HepG2 (cell line): Measurements from ENCODE around the gene RPL27A. TPM values are rescaled to one million over a fixed set of nuclear protein-coding genes. Genes with fewer than 3 reads are reported as not detected.

Source experiments
- AGO2 ChIP-seq: fragments of 200-400 bp; formaldehyde crosslinking; optimal IDR thresholded peaks from 2 replicates; pipeline ENCODE3; 2017; ENCODE audit warnings: mild to moderate bottlenecking, low read depth, low read length, moderate library complexity
- ERF ChIP-seq: IDR thresholded peaks from 2 replicates; pipeline ENCODE4 v1.6.1; 2018; ENCODE audit warnings: missing biosample characterization, missing genetic modification reagents
- GABPB1 ChIP-seq: IDR thresholded peaks from 2 replicates; pipeline ENCODE4 v1.6.1; 2016; ENCODE audit warnings: mild to moderate bottlenecking, missing genetic modification reagents, moderate library complexity, missing compliant biosample characterization
- HNRNPLL ChIP-seq: fragments of 200-400 bp; formaldehyde crosslinking; IDR thresholded peaks from 2 replicates; pipeline ENCODE4 v1.6.1; 2017; ENCODE audit warnings: mild to moderate bottlenecking, low read depth, low read length; ENCODE audit not compliant: poor library complexity, severe bottlenecking
- IRF2 ChIP-seq: IDR thresholded peaks from 2 replicates; pipeline ENCODE4 v1.6.1; 2018; ENCODE audit warnings: missing genetic modification reagents, missing compliant biosample characterization
- JARID2 ChIP-seq: sonication (generic); formaldehyde crosslinking; IDR thresholded peaks from 2 replicates; pipeline ENCODE4 v1.8.1; 2023; ENCODE audit warnings: missing genetic modification reagents, inconsistent platforms; ENCODE audit not compliant: insufficient replicate concordance
- JUND ChIP-seq: sonication (generic); formaldehyde crosslinking; IDR thresholded peaks from 2 replicates; pipeline ENCODE4 v1.8.0; 2022; ENCODE audit warnings: mild to moderate bottlenecking, missing genetic modification reagents
- KAT7 ChIP-seq: IDR thresholded peaks from 2 replicates; pipeline ENCODE4 v1.6.1; 2018; ENCODE audit warnings: borderline replicate concordance, missing compliant biosample characterization
- KDM2A ChIP-seq: sonication (generic); formaldehyde crosslinking; IDR thresholded peaks from 2 replicates; pipeline ENCODE4 v1.4.0; 2020; ENCODE audit warnings: low read depth, missing genetic modification reagents, borderline replicate concordance
- MTA1 ChIP-seq: sonication (generic); formaldehyde crosslinking; IDR thresholded peaks from 2 replicates; pipeline ENCODE4 v1.4.0; 2020; ENCODE audit warnings: missing genetic modification reagents, mild to moderate bottlenecking, borderline replicate concordance
- NCOR1 ChIP-seq: fragments of 200-600 bp; sonication (generic); IDR thresholded peaks from 2 replicates; pipeline ENCODE4 v1.7.0; 2017; ENCODE audit warnings: antibody characterized with exemption, low read length, borderline replicate concordance
- ZBTB4 ChIP-seq: sonication (generic); formaldehyde crosslinking; IDR thresholded peaks from 2 replicates; pipeline ENCODE4 v1.4.0; 2020; ENCODE audit warnings: missing genetic modification reagents, mild to moderate bottlenecking, borderline replicate concordance
- ZEB1 ChIP-seq: IDR thresholded peaks from 2 replicates; pipeline ENCODE4 v1.6.1; 2012; ENCODE audit warnings: mild to moderate bottlenecking, low read depth, inconsistent platforms; ENCODE audit not compliant: insufficient replicate concordance
- ZFP41 ChIP-seq: sonication (generic); formaldehyde crosslinking; IDR thresholded peaks from 2 replicates; pipeline ENCODE4 v1.4.0; 2020; ENCODE audit warnings: mild to moderate bottlenecking, missing genetic modification reagents, borderline replicate concordance
- ZNF17 ChIP-seq: sonication (generic); formaldehyde crosslinking; IDR thresholded peaks from 2 replicates; pipeline ENCODE4 v1.5.0; 2020; ENCODE audit warnings: mild to moderate bottlenecking, missing genetic modification reagents
- ZNF234 ChIP-seq: sonication (generic); formaldehyde crosslinking; conservative IDR thresholded peaks from 2 replicates; pipeline ENCODE4 v1.5.1; 2020; ENCODE audit warnings: mild to moderate bottlenecking, missing genetic modification reagents
- ZNF24 ChIP-seq: fragments of 450-650 bp; IDR thresholded peaks from 2 replicates; pipeline ENCODE4 v1.6.1; 2017; ENCODE audit warnings: antibody characterized with exemption, mild to moderate bottlenecking
- ZNF354B ChIP-seq: sonication (generic); formaldehyde crosslinking; IDR thresholded peaks from 2 replicates; pipeline ENCODE4 v1.8.0; 2022; ENCODE audit warnings: mild to moderate bottlenecking, missing genetic modification reagents
- ZNF543 ChIP-seq: sonication (generic); formaldehyde crosslinking; IDR thresholded peaks from 2 replicates; pipeline ENCODE4 v1.4.0; 2020; ENCODE audit warnings: mild to moderate bottlenecking, missing genetic modification reagents
- ZNF782 ChIP-seq: sonication (generic); formaldehyde crosslinking; IDR thresholded peaks from 2 replicates; pipeline ENCODE4 v1.4.0; 2020; ENCODE audit warnings: missing genetic modification reagents, mild to moderate bottlenecking, borderline replicate concordance
- polyA plus RNA-seq, 8 experiments: library from polyadenylated mRNA; depleted of rRNA in 3 of 8; stranded (reverse) in 7 of 8; unstranded in 1 of 8; fragments of >200 nt; fragmentation: Illumina TruSeq in 4 of 8; extraction: Trizol in 4 of 8; gene quantifications; 2 replicates each; pipeline versions ENCODE4 v1.2.1 to v1.2.3, GENCODE V29; 2011 to 2016; ENCODE audit warnings: low read depth in 4 of 8, missing spikeins in 1 of 8, mixed read lengths in 1 of 8; ENCODE audit not compliant: insufficient read depth in 1 of 8
- total RNA-seq, 5 experiments: library from RNA; depleted of rRNA; stranded (reverse); fragments of >200 nt; fragmentation: Illumina TruSeq; extraction: Trizol; gene quantifications; 2 replicates each; pipeline ENCODE4 v1.2.3, GENCODE V29; 2016; ENCODE audit warnings: low read depth in 1 of 5
- TF ChIP-seq, protein P1 (sequence below): sonication (generic); formaldehyde crosslinking; IDR thresholded peaks from 2 replicates; pipeline ENCODE4 v1.4.0; 2020; ENCODE audit warnings: missing genetic modification reagents, low read depth, mild to moderate bottlenecking, borderline replicate concordance
- TF ChIP-seq, protein P2 (sequence below): sonication (generic); formaldehyde crosslinking; IDR thresholded peaks from 2 replicates; pipeline ENCODE4 v1.8.0; 2023; ENCODE audit warnings: mild to moderate bottlenecking, missing genetic modification reagents
- TF ChIP-seq, protein P3 (sequence below): sonication (generic); formaldehyde crosslinking; IDR thresholded peaks from 2 replicates; pipeline ENCODE4 v1.8.1; 2022; ENCODE audit warnings: mild to moderate bottlenecking, missing genetic modification reagents

The RPL27A gene
- total and polyA plus RNA-seq, 2 of the 13 experiments (the other 11 are each of a cell fraction or from before 2014, with no cell fraction given) = 1,531 to 2,153 TPM

GRCh38 chr11:8682303-8683114, at the start of gene RPL27A, which contains the start of gene TRIM66 (continued):
- no peak for TF ChIP-seq JUND (CRISPR knock-in tag)
- TF ChIP-seq, protein P1, sequence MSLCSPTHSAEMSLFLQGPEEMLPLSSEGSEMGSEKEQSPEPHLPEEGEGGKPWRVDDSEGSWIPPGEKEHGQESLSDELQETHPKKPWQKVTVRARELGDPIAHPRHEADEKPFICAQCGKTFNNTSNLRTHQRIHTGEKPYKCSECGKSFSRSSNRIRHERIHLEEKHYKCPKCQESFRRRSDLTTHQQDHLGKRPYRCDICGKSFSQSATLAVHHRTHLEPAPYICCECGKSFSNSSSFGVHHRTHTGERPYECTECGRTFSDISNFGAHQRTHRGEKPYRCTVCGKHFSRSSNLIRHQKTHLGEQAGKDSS = peak; percentile 38; the same call in 1 of the 2 replicates
- TF ChIP-seq ZFP41 (CRISPR knock-in tag) = 0 out of 2 replicates have a peak, but pooled peaks have one; percentile 83
- TF ChIP-seq ZNF234 (CRISPR knock-in tag) = peak; percentile 66; the same call in 1 of the 2 replicates
- TF ChIP-seq IRF2 = peak; percentile 69; the same call in 1 of the 2 replicates
- TF ChIP-seq, protein P2, sequence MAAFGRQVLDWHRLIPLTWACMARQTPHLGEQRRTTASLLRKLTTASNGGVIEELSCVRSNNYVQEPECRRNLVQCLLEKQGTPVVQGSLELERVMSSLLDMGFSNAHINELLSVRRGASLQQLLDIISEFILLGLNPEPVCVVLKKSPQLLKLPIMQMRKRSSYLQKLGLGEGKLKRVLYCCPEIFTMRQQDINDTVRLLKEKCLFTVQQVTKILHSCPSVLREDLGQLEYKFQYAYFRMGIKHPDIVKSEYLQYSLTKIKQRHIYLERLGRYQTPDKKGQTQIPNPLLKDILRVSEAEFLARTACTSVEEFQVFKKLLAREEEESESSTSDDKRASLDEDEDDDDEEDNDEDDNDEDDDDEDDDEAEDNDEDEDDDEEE (CRISPR knock-in tag) = peak; percentile 65
- peak; percentile 76; the same call in 1 of the 2 replicates for TF ChIP-seq KAT7
- TF ChIP-seq GABPB1 (CRISPR knock-in tag) = peak; percentile 98
- TF ChIP-seq ZEB1 = no peak
- TF ChIP-seq ZNF782 (CRISPR knock-in tag) = no peak
- TF ChIP-seq JARID2 (CRISPR knock-in tag) = no peak
- peak; percentile 77 for TF ChIP-seq ERF (CRISPR knock-in tag)
- TF ChIP-seq ZBTB4 = 0 out of 2 replicates have a peak, but pooled peaks have one; percentile 11
- no peak for TF ChIP-seq MTA1
- no peak for TF ChIP-seq NCOR1
- no peak for TF ChIP-seq ZNF24
- TF ChIP-seq AGO2 = peak; percentile 98
- TF ChIP-seq HNRNPLL = peak; percentile 64
- TF ChIP-seq KDM2A (CRISPR knock-in tag) = peak; percentile 71; the same call in 1 of the 2 replicates
- TF ChIP-seq, protein P3, sequence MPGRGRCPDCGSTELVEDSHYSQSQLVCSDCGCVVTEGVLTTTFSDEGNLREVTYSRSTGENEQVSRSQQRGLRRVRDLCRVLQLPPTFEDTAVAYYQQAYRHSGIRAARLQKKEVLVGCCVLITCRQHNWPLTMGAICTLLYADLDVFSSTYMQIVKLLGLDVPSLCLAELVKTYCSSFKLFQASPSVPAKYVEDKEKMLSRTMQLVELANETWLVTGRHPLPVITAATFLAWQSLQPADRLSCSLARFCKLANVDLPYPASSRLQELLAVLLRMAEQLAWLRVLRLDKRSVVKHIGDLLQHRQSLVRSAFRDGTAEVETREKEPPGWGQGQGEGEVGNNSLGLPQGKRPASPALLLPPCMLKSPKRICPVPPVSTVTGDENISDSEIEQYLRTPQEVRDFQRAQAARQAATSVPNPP (CRISPR knock-in tag) = no peak
- no peak for TF ChIP-seq ZNF354B (CRISPR knock-in tag)
- peak; percentile 42; the same call in 1 of the 2 replicates for TF ChIP-seq ZNF543 (CRISPR knock-in tag)
- no peak for TF ChIP-seq ZNF17 (CRISPR knock-in tag)
